ENCODE measurements around the gene NFKB2. TPM values are rescaled to one million over a fixed set of nuclear protein-coding genes. Genes with fewer than 3 reads are reported as not detected.

Gene NFKB2
- total RNA-seq, 1 donor from 2014 or later, result 89.2 TPM

DNA sequence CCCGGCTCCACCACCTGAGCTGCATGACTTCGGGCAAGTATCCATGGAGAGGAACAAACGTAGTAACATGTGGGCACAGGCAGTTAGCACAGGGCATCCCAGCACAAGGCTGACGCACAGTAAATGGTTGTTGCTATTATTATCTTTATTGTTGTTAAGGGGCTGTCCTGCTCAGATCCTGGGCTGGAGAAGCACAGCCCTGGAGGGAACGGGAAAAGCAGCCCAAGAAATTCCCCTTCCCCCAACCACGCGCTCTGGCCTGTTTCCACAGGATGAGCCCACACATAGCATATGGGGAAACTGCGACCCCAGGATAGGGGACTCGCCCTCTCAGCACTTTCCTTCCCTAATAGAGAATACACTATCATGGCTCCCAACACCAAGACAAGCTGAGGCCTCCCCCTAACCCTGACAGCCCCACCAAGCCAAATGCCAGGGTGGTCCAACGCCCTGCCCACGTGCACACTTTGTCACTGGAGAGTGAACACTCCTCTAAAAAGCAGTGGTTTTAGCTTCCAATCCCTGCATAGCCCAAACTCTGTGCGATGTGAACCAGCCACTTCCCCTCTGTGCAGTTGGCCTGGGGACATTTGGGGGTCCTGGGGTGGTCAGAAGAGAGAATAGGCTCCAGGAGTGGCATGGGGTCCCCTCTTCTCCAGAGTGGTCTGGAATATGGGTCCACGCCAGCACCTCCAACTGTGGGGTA, 12.1 kb downstream of the NFKB2 start:
- peaks cover 12% of the 10 kb centered on the region for H3K27me3 ChIP-seq
- peaks cover 0 to 7% of the 10 kb centered on the region in 2 donors for H3K36me3 ChIP-seq
- peaks cover 3 to 7% of the 10 kb centered on the region in 2 donors for H3K4me1 ChIP-seq
- H3K9me3 ChIP-seq, result no peaks in the 10 kb centered on the region
- TF ChIP-seq, protein P1, sequence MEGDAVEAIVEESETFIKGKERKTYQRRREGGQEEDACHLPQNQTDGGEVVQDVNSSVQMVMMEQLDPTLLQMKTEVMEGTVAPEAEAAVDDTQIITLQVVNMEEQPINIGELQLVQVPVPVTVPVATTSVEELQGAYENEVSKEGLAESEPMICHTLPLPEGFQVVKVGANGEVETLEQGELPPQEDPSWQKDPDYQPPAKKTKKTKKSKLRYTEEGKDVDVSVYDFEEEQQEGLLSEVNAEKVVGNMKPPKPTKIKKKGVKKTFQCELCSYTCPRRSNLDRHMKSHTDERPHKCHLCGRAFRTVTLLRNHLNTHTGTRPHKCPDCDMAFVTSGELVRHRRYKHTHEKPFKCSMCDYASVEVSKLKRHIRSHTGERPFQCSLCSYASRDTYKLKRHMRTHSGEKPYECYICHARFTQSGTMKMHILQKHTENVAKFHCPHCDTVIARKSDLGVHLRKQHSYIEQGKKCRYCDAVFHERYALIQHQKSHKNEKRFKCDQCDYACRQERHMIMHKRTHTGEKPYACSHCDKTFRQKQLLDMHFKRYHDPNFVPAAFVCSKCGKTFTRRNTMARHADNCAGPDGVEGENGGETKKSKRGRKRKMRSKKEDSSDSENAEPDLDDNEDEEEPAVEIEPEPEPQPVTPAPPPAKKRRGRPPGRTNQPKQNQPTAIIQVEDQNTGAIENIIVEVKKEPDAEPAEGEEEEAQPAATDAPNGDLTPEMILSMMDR (IDR thresholded peaks at IDR 0.05), result no peak
- no peak overlapping the region for H3K27ac ChIP-seq
- DNase-seq (ENCODE audit: low spot score in 2 of 2), result no peak
- intact Hi-C loops (cut with DNase I), result no loop called here
- no peak overlapping the region for H3K4me3 ChIP-seq

DNA sequence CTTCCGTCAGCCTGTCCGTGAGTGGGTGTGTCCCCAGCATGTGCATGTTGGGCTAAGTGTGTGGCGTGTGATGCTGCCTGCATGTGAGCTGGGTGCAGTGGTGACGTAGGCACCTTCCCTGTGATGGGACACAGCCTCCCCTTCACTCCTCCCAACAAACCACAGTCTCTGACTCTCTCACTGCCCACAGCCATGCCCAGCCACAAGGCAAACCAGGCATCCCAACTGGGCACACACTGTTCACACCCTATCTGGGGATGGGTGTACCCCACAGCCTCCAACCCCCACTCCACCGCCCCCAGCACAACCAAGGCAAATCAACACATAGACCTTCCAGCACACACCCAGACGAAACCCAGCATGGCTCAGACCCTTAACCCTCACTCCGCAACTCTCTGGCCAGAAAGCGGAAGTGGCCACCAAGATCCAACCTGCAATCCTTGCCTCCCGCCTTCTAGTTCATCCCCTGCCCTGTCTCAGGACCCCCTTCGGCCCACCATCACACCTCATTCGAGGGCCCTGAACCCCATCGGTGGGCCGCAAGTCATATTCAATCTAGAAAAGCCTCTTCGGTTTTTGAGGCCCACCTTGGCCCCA, 12.7 kb downstream of the NFKB2 start:
- Histone ChIP-seq H3K4me1 (peaks cover 3 to 7% of the 10 kb centered on the region in 2 donors), H3K9me3 (no peaks in the 10 kb centered on the region), H3K27ac (no peak overlapping the region), H3K36me3 (peaks cover 0 to under 1% of the 10 kb centered on the region in 2 donors), H3K27me3 (peaks cover 12% of the 10 kb centered on the region), H3K4me3 (peak overlapping the region; percentile 25 to 63)
- TF ChIP-seq, protein P1 (IDR thresholded peaks at IDR 0.05), result no peak
- no peak for DNase-seq (ENCODE audit: low spot score in 2 of 2)
- intact Hi-C loops (cut with DNase I), result no loop called here

DNA sequence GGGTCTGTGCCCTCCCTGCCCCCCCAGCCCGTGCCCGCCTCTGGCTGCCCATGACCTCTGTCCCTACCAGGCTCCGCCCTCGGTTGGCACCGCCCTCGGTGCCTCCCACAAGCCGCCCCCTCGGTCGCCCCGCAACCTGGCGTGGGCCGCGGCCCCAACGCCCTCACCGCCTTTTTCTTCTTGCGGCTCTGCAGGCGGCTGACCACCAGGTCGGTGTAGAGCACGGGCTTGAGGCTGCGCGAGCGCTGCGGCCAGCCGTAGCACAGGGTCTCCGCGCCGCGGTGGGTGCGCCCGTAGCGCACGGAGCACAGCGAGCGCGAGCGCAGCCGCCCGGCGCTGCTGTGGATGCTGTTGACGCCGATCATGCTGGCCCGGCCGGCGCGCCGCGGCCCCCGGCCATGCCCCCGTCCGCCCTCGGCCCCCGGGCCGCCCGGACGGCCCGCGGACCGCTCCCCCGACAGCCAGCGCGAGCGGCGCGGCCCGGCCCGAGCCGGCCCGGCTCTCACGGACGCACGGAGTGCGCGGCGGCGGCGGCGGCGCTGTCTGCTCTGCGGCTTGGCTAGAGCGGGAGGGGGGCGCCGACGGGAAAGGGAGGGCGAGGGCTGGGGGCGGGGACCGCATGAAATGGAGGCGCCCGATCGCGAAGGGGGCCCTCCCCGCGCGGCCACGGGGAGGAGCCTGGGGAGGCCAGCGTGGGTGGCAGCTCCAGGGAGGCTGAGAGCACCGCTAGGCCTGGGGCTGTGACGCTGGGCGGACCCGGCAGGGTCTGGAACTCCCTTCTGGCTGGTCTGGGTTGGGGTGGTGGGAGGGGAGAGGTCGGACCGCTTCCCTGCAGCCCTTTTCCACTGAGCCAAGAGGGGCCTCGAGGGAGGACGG, 13.5 kb downstream of the NFKB2 start:
- peaks cover 16% of the 10 kb centered on the region for H3K27me3 ChIP-seq
- no peak for DNase-seq (ENCODE audit: low spot score in 2 of 2)
- peaks cover 3 to 7% of the 10 kb centered on the region in 2 donors for H3K4me1 ChIP-seq
- H3K36me3 ChIP-seq, result no peaks in the 10 kb centered on the region
- intact Hi-C loops (cut with DNase I), result no loop called here
- H3K4me3 ChIP-seq, result peak overlapping the region; percentile 25 to 63
- no peaks in the 10 kb centered on the region for H3K9me3 ChIP-seq
- H3K27ac ChIP-seq, result no peak overlapping the region
- TF ChIP-seq, protein P1 (IDR thresholded peaks at IDR 0.05), result no peak

DNA sequence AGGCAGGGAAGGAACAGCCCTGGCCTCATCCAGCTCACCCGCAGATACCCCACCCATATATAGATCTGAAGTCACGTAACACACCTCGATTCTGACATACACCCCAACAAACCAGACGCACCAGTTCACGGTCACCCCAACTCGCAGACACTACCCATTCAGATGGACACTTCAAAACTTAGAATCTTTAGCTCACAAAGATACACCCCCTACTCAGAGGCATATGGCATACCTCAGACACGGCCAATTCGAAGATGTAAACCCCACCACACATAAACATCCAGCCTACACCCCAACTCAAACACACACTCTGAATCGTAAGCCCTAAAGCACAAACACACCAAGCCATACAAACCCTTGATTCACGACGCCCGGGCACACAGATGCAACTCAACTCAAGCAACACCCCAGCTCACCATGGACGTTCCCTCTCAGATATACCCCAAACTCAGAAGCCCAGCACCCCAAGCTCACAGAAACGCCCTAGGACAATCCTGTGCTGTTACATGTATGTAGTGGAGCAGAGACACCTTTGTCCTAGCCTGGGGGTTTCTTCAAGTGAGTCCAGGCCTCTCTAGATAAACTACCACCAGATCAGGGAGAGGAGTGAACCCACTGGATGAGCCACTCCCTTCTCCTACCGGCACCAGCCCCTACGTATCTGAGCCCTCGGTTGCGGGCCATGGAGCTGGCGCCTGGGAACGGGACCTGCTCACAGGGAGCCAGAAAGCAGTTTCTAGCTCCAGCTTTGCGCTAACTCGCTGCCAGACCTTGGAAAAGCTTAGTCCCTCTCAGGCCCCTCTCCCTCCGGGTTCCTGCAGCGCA, 14.3 kb downstream of the NFKB2 start:
- Histone ChIP-seq H3K4me3 (peak overlapping the region; percentile 2 to 63), H3K27me3 (peaks cover 16% of the 10 kb centered on the region), H3K36me3 (no peaks in the 10 kb centered on the region), H3K27ac (no peak overlapping the region), H3K9me3 (no peaks in the 10 kb centered on the region), H3K4me1 (peaks cover 3 to 7% of the 10 kb centered on the region in 2 donors)
- intact Hi-C loops (cut with DNase I), result no loop called here
- TF ChIP-seq, protein P1 (IDR thresholded peaks at IDR 0.05), result no peak
- DNase-seq (ENCODE audit: low spot score in 2 of 2), result no peak

DNA sequence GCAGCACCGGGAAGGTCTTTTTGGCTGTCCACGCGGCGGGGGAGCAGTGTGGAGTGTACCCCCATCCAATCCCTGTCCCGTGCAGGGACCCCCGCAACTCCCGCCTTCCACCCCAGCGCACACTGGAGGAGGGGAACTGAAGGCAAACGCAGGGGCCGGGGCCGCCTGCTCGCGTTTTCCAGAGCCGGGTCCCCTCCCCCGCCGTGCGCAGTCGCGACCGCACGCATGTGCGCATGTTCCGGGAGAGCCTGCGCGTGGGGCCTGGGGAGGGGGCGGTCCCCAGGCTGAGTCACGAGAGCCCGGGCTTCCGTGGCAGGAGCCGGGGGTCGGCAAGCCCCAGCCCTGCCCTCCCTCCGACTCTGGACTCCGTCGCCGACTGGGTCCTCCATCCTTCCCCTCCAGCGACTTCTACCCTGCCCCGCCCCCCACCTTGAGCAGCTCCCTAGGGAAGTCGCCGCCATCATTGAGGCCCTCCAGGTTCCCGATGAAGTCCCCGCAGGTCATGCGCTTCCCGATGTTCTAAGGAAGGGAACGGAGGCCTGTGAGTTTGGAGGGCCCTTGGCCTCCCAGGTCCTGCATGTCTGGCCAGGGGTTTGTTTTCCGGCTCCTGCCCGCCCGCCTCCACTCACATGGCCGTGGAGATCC, 15.0 kb downstream of the NFKB2 start:
- H3K4me1 ChIP-seq, result peaks cover 3 to 7% of the 10 kb centered on the region in 2 donors
- TF ChIP-seq, protein P1 (IDR thresholded peaks at IDR 0.05), result no peak
- no peak overlapping the region for H3K27ac ChIP-seq
- H3K27me3 ChIP-seq, result peaks cover 16% of the 10 kb centered on the region
- H3K4me3 ChIP-seq, result peak overlapping the region; percentile 2 to 40
- DNase-seq (ENCODE audit: low spot score in 2 of 2), result no peak
- intact Hi-C loops (cut with DNase I), result no loop called here
- H3K9me3 ChIP-seq, result no peaks in the 10 kb centered on the region
- no peaks in the 10 kb centered on the region for H3K36me3 ChIP-seq
